ENCODE results near the gene TMEM63C.

- TF ChIP-seq, protein P1, sequence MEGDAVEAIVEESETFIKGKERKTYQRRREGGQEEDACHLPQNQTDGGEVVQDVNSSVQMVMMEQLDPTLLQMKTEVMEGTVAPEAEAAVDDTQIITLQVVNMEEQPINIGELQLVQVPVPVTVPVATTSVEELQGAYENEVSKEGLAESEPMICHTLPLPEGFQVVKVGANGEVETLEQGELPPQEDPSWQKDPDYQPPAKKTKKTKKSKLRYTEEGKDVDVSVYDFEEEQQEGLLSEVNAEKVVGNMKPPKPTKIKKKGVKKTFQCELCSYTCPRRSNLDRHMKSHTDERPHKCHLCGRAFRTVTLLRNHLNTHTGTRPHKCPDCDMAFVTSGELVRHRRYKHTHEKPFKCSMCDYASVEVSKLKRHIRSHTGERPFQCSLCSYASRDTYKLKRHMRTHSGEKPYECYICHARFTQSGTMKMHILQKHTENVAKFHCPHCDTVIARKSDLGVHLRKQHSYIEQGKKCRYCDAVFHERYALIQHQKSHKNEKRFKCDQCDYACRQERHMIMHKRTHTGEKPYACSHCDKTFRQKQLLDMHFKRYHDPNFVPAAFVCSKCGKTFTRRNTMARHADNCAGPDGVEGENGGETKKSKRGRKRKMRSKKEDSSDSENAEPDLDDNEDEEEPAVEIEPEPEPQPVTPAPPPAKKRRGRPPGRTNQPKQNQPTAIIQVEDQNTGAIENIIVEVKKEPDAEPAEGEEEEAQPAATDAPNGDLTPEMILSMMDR (IDR thresholded peaks at IDR 0.05) = no peak
- TF ChIP-seq POLR2A (IDR thresholded peaks at IDR 0.05) = no peak
Measured at GRCh38 chr14:77306416-77306815, 124.8 kb downstream of the TMEM63C start.
